DMS 273 treated with DMSO at 0.1 percent for 48 hours (cell line): ENCODE results near the gene EGLN1.

Source experiments
- DNase-seq: peaks from one replicate; lab custom pipeline; 2025; lab: John Stamatoyannopoulos, UW

Gene EGLN1

GRCh38 chr1:231420959-231421545 is 1.0 kb downstream of the EGLN1 start:
- DNase-seq, result no peak

- no peak for DNase-seq
These were observed 1.7 kb downstream of the EGLN1 start for GRCh38 chr1:231420299-231420958.

DNA sequence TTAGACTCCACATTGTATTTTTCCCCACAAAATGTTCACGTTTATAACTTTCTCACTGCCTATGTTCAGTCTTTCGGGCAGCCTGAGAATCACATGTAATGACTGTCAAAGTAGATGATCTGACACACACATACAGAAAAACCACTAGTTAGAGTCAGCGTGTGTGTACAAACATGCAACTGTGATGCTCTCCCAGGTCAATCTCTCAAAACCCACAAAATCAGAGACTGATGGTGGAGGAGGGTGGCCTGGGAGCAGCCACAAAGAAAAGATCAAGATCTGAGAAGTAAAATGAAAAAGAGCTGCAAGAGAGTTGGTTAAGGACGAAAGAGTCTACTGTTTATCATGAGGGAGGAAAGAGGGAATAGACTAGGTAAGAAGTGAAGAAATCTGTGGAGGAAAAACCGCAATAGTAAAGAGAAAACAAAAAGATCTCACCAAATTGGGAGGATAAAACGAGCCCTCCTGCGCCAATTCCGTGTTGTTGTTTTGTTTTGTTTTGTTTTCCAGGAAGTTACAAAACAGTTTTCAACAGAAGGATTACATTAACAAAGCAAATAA is 2.3 kb downstream of the EGLN1 start:
- no peak for DNase-seq

DNA sequence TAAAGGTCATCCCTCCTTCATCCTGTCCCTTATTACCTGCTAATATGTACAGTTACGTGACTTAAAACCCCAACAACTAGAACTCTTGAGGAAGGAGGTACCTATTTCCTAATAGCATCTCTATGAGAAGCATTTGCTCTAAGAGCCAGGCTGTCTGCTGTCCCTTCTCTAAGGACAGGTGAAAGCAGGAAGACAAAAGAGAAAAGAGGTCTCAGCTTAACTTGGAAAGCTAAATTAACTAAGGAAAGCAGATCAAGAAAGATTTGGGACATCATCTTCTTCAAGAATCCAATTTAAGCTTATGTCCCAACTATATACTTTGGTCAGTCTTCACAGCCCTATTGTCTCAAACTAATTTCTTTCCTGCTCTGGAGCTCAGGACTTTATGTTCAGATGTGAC is 2.9 kb downstream of the EGLN1 start:
- DNase-seq, result no peak

- no peak for DNase-seq
These were observed 3.4 kb downstream of the EGLN1 start for GRCh38 chr1:231418741-231419107.

- DNase-seq, result no peak
These were observed 3.9 kb downstream of the EGLN1 start for GRCh38 chr1:231418101-231418740.

GRCh38 chr1:231417513-231417912 is 4.6 kb downstream of the EGLN1 start:
- DNase-seq, result no peak

GRCh38 chr1:231416901-231417300 is 5.2 kb downstream of the EGLN1 start:
- DNase-seq, result no peak

- no peak for DNase-seq
These were observed 7.0 kb downstream of the EGLN1 start for GRCh38 chr1:231415018-231415583.

DNA sequence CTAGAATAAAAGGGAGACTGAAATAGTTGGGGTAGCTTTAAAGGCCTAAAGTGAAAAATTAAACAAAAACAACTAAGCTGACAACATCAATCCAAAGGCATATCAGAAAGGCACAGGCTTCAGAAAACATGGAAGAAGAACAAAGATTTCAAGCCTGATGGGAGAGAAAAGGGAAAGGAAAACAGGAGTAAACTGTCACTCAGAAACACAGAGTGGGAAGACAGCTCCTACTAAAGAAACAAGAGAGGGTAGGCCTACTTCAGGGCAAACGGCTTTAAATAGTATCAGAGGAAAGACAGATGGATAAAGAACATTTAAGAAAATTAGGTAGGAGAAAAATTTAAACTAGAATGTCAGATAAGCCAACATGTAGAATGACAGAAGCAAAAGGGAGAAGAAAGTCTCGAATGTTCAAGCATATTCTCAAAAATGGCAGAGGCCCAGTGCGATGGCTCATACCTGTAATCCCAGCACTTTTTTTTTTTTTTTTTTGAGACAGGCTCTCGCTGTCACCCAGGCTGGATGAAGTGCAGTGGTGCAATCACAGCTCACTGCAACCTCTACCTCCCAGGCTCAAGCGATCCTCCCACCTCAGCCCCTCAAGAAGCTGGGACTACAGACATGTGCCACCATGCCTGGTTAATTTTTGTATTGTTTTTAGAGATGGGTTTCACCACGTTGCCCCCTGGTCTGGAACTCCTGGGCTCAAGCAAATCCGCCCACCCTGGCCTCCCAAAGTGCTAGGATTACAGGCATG is 7.6 kb downstream of the EGLN1 start:
- DNase-seq, result no peak

GRCh38 chr1:231413749-231414082 is 8.4 kb downstream of the EGLN1 start:
- DNase-seq, result no peak

DNA sequence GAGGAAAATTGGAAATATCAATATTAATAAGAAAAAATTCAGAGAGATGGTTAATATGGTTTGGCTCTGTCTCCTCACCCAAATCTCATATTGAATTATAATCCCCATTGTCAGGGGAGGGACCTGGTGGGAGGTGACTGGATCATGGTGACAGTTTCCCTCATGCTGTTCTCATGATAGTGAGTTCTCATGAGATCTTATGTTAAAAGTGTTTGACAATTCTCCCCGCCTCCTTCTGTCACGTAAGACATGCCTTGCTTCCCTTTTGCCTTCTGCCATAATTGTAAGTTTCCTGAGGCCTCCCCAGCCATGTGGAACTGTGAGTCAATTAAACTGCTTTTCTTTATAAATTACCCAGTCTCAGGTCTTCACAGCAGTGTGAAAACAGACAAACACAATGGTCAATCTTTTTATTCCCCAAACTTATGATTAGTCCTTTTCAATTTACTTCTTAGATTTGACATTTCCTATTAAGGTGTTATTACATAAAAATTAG is 11.0 kb downstream of the EGLN1 start:
- DNase-seq, result no peak

- no peak for DNase-seq
These were observed 12.0 kb downstream of the EGLN1 start for GRCh38 chr1:231410036-231410612.

DNA sequence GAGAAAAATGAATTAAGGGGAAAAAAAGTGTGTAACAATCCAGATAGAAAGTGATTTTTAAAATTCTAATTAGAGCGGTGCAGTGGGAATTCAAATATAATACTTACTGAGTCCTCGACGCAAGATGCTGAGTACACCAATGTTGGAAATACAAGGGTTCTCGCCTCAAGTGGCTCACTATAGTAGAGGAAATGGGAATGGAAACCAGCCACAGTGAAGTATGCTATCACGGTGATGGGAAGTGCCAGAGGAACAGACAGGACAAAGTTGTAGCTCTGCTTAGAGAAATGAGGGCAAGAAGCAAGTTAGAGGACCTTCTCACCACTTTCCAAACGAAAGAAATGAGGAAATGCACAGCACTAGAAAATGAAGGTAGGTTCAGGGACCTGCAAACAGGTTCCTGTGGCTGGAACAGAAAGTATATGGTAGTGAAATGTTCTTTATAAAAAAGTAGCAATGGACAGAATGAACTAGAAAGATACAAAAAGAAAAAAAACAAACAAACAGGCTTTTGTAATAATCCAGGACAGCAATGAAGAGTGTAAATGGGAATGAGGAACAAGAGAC is 13.5 kb downstream of the EGLN1 start:
- no peak for DNase-seq

DNA sequence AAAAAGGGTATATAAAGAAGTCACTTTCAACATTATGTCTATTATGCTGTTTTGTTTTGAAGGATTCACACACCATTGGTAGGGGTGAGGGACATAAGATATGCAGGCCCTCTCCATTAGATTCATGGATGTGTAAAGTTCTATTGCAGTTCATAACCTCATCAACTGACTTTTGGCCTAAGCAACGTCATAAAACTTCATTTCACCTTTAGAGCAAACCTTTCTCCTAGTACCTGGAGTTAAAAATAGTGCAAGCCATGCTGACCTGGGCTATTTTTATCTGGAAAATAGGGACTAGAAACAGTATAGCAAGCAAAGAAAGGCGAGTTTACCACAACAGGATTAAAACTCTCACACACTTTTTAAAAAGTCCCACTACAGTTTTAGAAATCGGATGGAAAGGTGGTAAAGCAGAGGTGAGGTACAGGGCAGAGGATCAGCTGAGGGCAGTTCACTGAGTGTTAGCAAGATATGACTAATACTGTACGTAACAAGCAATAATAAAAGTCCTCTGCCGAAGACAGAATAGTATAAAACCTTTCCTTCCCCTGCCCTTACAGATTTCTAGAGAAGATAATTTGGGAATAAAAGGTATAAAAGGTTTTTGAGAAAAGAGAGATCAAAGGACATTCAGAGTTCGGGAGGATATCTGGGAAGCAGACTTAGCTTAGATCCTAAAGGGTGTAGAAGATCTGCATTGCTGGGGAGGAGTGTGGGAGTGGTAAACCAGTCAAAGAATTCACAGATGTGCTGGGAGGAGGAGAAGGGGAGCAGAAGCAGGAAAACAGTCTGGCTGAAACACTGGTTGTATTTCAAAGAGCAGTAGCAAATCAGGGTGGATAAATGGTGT is 14.3 kb downstream of the EGLN1 start:
- no peak for DNase-seq

DNA sequence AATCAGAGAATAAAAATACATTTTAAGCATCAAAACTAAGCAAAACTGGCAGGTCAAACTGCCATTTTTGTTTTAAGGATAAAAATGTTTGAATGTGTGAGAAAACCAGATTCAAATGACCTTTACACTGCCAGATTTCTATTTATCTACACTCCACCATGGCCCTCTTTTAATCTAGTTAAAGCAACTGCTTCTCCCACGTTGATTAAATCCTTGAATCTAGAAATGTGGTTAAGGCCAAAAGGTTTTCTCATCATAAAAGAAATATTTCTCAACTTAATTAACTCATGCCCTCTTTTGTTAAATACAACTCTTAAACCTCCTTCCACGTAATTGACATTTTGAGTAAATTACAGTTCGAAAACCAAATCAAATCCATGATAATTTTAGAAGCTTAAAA is 15.0 kb downstream of the EGLN1 start:
- no peak for DNase-seq

- no peak for DNase-seq
These were observed 17.8 kb downstream of the EGLN1 start for GRCh38 chr1:231404318-231404717.

DNA sequence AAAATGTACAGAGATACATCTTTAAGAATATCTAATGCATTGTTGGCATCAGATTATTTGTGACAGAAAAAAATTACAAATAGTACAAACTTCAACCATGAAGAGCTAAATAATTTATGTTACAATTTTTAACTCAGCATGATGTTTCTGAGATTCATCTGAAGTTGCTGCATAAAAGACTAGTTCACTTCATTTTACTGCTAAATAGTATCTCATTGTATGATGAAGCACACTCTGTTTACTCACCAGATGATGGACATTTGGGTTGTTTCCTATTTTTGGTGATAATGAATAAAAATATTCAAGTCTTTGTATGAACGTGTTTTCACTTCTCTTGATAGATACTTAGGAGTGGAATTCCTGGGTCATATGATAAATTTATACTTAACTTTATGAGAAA is 20.6 kb downstream of the EGLN1 start:
- no peak for DNase-seq

DNA sequence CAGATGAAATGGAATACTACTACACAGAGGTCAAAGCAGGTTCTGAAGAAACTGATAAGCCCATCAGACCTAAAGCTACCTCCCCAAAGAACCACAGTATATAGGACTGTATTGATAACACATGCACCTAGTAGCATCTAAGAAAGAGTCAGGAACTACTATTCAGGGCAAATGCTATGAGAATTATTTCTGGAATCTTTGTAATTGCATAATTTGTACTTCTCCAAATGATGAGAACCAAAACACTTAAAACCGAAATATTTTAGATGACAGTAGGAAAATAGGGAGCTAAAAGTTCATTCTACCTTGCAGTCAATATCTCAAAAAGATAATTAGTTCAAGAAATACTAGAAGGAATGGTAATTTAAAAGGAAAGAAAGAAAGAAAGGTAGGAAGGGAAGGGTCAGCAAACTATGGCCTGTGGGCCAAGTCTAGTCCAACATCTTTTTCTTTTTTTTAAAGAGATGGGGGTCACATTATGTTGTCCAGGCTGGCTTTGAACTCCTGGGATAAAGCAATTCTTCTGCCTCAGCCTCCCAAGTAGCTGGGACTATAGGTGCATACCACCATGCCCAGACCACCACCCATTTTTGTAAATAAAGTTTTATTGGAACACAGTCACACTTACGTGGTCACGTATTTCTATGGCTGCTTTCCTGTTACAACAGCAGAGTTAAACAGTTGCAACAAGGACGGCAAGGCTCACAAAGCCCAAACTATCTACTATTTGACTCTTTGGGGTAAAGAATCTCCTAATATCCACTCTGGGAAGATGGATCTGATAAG is 24.0 kb downstream of the EGLN1 start:
- DNase-seq, result no peak

DNA sequence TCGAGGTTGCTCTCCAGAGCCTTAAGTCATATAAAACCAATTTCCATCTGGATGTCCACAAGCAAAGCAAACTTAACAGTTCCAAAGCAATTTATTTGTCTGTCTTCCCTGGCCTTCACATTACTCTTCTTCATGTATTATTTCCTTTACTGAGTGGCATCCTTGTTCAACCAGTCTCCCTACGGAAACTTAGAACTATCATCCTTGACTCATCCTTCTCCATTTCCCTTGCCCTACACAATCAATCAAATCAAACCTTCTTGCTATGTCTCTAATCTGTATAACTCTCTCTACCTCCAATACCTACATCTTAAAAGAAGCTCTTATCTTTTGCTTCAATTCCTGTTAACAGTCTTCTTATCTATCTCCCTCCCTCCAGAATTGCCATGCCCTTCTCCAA is 25.4 kb downstream of the EGLN1 start:
- no peak for DNase-seq
